Measurements from ENCODE around the gene JMJD1C.
"Not testable (repeated sequence)": the region's sequence is repeated elsewhere in the genome, so short reads cannot be mapped to it uniquely, and the experiment has no call there.

JMJD1C gene

GRCh38 chr10:63261496-63261895, 204.3 kb downstream of the JMJD1C start:
- DNase-seq (ENCODE audit: low spot score) = no peak

GRCh38 chr10:63260860-63261251, 204.9 kb downstream of the JMJD1C start:
- DNase-seq (ENCODE audit: low spot score) = no peak

- no peak for DNase-seq (ENCODE audit: low spot score)
These were observed 205.5 kb downstream of the JMJD1C start for GRCh38 chr10:63260103-63260859.

- no peak for DNase-seq (ENCODE audit: low spot score)
These were observed 206.7 kb downstream of the JMJD1C start for GRCh38 chr10:63258920-63259678.

- DNase-seq (ENCODE audit: low spot score) = no peak
These were observed 208.0 kb downstream of the JMJD1C start for GRCh38 chr10:63257778-63258177.

GRCh38 chr10:63256009-63256773, 209.6 kb downstream of the JMJD1C start:
- DNase-seq (ENCODE audit: low spot score) = no peak

GRCh38 chr10:63255316-63255715, 210.5 kb downstream of the JMJD1C start:
- DNase-seq (ENCODE audit: low spot score) = no peak

- no peak for DNase-seq (ENCODE audit: low spot score)
These were observed 212.7 kb downstream of the JMJD1C start for GRCh38 chr10:63253040-63253439.

GRCh38 chr10:63252095-63252762, 213.5 kb downstream of the JMJD1C start:
- DNase-seq (ENCODE audit: low spot score) = no peak

- DNase-seq (ENCODE audit: low spot score) = no peak
These were observed 215.7 kb downstream of the JMJD1C start for GRCh38 chr10:63250032-63250431.

- DNase-seq (ENCODE audit: low spot score) = no peak
These were observed 218.0 kb downstream of the JMJD1C start for GRCh38 chr10:63247771-63248170.

GRCh38 chr10:63246356-63246755, 219.4 kb downstream of the JMJD1C start:
- DNase-seq (ENCODE audit: low spot score) = no peak

GRCh38 chr10:63241841-63242281, 223.9 kb downstream of the JMJD1C start:
- peak; percentile 12 for DNase-seq (ENCODE audit: low spot score)

GRCh38 chr10:63240807-63241206, 225.0 kb downstream of the JMJD1C start:
- no peak for DNase-seq (ENCODE audit: low spot score)

GRCh38 chr10:63238501-63238900, 227.3 kb downstream of the JMJD1C start:
- DNase-seq (ENCODE audit: low spot score) = no peak

- DNase-seq (ENCODE audit: low spot score) = no peak
These were observed 228.4 kb downstream of the JMJD1C start for GRCh38 chr10:63237396-63237795.

- peak; percentile 40 for DNase-seq (ENCODE audit: low spot score)
These were observed 229.5 kb downstream of the JMJD1C start for GRCh38 chr10:63236113-63236935.

- DNase-seq (ENCODE audit: low spot score) = not testable (repeated sequence)
These were observed 230.6 kb downstream of the JMJD1C start for GRCh38 chr10:63235136-63235535.

GRCh38 chr10:63229161-63229560, 236.6 kb downstream of the JMJD1C start:
- no peak for DNase-seq (ENCODE audit: low spot score)

GRCh38 chr10:63228237-63228636, 237.5 kb downstream of the JMJD1C start:
- no peak for DNase-seq (ENCODE audit: low spot score)

All from CD4-positive, alpha-beta T cell treated with Interleukin-6 at 100 ng/mL for 8 hours (primary cell).